H9 (cell line): ENCODE measurements around the gene SURF2. TPM values are rescaled to one million over a fixed set of nuclear protein-coding genes. Genes with fewer than 3 reads are reported as not detected.

Experiments
- DNase-seq: peaks from one replicate; pipeline ENCODE4 v3.0.0-alpha.2; 2017
- H2AFZ ChIP-seq: one replicate; pipeline ENCODE4 v1.6.1; 2013; ENCODE audit warnings: mild to moderate bottlenecking, low read length, control low read depth, moderate library complexity
- H2AK5ac ChIP-seq: 2 replicates; pipeline ENCODE4 v1.6.1; 2013; ENCODE audit warnings: low read length, control low read depth, mixed read lengths; ENCODE audit not compliant: insufficient read length
- H2BK120ac ChIP-seq: one replicate; pipeline ENCODE4 v1.6.1; 2013; ENCODE audit warnings: low read depth, mild to moderate bottlenecking, low read length, control low read depth, inconsistent platforms; ENCODE audit not compliant: poor library complexity, severe bottlenecking
- H2BK12ac ChIP-seq: 2 replicates; pipeline ENCODE4 v1.6.1; 2013; ENCODE audit warnings: low read length, control low read depth, mixed read lengths, low read depth; ENCODE audit not compliant: insufficient read length
- H2BK15ac ChIP-seq: 2 replicates; pipeline ENCODE4 v1.6.1; 2013; ENCODE audit warnings: low read depth, low read length, control low read depth
- H2BK20ac ChIP-seq: one replicate; pipeline ENCODE4 v1.6.1; 2013; ENCODE audit warnings: low read depth, mild to moderate bottlenecking, low read length, control low read depth, inconsistent platforms; ENCODE audit not compliant: poor library complexity, severe bottlenecking
- H2BK5ac ChIP-seq: 2 replicates; pipeline ENCODE4 v1.6.1; 2013; ENCODE audit warnings: low read length, control low read depth, mixed read lengths; ENCODE audit not compliant: insufficient read length
- H3K14ac ChIP-seq: 2 replicates; pipeline ENCODE4 v1.6.1; 2013; ENCODE audit warnings: low read length, control low read depth; ENCODE audit not compliant: insufficient read depth
- H3K18ac ChIP-seq: 2 replicates; pipeline ENCODE4 v1.6.1; 2013; ENCODE audit warnings: low read depth, mild to moderate bottlenecking, mixed read lengths, low read length, control low read depth; ENCODE audit not compliant: insufficient read length
- H3K23ac ChIP-seq: 2 replicates; pipeline ENCODE4 v1.6.1; 2013; ENCODE audit warnings: low read length, control low read depth, mixed read lengths, low read depth; ENCODE audit not compliant: insufficient read length
- H3K23me2 ChIP-seq: 2 replicates; pipeline ENCODE4 v1.6.1; 2013; ENCODE audit warnings: low read depth, mild to moderate bottlenecking, mixed read lengths, low read length, control low read depth; ENCODE audit not compliant: insufficient read length, poor library complexity, severe bottlenecking
- H3K27ac ChIP-seq: 2 replicates; pipeline ENCODE4 v1.5.1; 2013; ENCODE audit warnings: low read length, control low read depth, mixed read lengths, low read depth; ENCODE audit not compliant: insufficient read length
- H3K27me3 ChIP-seq: 2 replicates; pipeline ENCODE4 v1.6.1; 2013; ENCODE audit warnings: low read length, control low read depth, inconsistent platforms; ENCODE audit not compliant: insufficient read depth
- H3K4ac ChIP-seq: 2 replicates; pipeline ENCODE4 v1.6.1; 2013; ENCODE audit warnings: low read depth, mild to moderate bottlenecking, control low read depth, inconsistent platforms, low read length, moderate library complexity
- H3K4me1 ChIP-seq: 2 replicates; pipeline ENCODE4 v1.6.1; 2013; ENCODE audit warnings: low read length, control low read depth, inconsistent platforms; ENCODE audit not compliant: insufficient read depth
- H3K4me2 ChIP-seq: 2 replicates; pipeline ENCODE4 v1.6.1; 2013; ENCODE audit warnings: low read length, control low read depth, mixed read lengths; ENCODE audit not compliant: insufficient read length, insufficient read depth
- H3K56ac ChIP-seq: 2 replicates; pipeline ENCODE4 v1.6.1; 2013; ENCODE audit warnings: low read depth, mild to moderate bottlenecking, mixed read lengths, low read length, control low read depth; ENCODE audit not compliant: insufficient read length
- H3K79me1 ChIP-seq: 2 replicates; pipeline ENCODE4 v1.6.1; 2013; ENCODE audit warnings: low read depth, mild to moderate bottlenecking, moderate library complexity, low read length, control low read depth, inconsistent platforms; ENCODE audit not compliant: insufficient read depth, poor library complexity, severe bottlenecking
- H3K79me2 ChIP-seq: 2 replicates; pipeline ENCODE4 v1.6.1; 2013; ENCODE audit warnings: low read length, control low read depth, inconsistent platforms; ENCODE audit not compliant: insufficient read depth
- H3K9ac ChIP-seq: 2 replicates; pipeline ENCODE4 v1.6.1; 2013; ENCODE audit warnings: low read length, control low read depth, mixed read lengths; ENCODE audit not compliant: insufficient read length; ENCODE audit errors: extremely low read depth
- H3K9me3 ChIP-seq: one replicate; pipeline ENCODE4 v1.6.1; 2013; ENCODE audit warnings: low read depth, low read length, inconsistent platforms; ENCODE audit not compliant: control insufficient read depth
- H3T11ph ChIP-seq: one replicate; pipeline ENCODE4 v1.6.1; 2013; ENCODE audit warnings: mild to moderate bottlenecking, low read length, control low read depth, inconsistent platforms
- H4K20me1 ChIP-seq: one replicate; pipeline ENCODE4 v1.6.1; 2013; ENCODE audit not compliant: control insufficient read depth, insufficient read length, insufficient read depth
- H4K5ac ChIP-seq: 2 replicates; pipeline ENCODE4 v1.6.1; 2013; ENCODE audit warnings: low read depth, mild to moderate bottlenecking, mixed read lengths, low read length, control low read depth; ENCODE audit not compliant: insufficient read length
- H4K8ac ChIP-seq: replicated peaks from 2 replicates; pipeline ENCODE4 v1.6.1; 2013; ENCODE audit warnings: low read length, control low read depth, mixed read lengths, low read depth; ENCODE audit not compliant: insufficient read length
- H4K91ac ChIP-seq: 2 replicates; pipeline ENCODE4 v1.6.1; 2013; ENCODE audit warnings: low read depth, mild to moderate bottlenecking, moderate library complexity, mixed read lengths, low read length, control low read depth; ENCODE audit not compliant: insufficient read length
- H3K27ac Mint-ChIP-seq, 3 experiments: 2 replicates in 2 of 3; 3 replicates in 1 of 3; pipeline ENCODE4 v1.8.0; 2020 to 2021; ENCODE audit warnings: mixed read lengths in 3 of 3, mild to moderate bottlenecking in 1 of 3, moderate library complexity in 1 of 3
- H3K27me3 Mint-ChIP-seq: 2 replicates; pipeline ENCODE4 v1.8.0; 2021; ENCODE audit warnings: low read depth, mild to moderate bottlenecking, moderate library complexity, mixed read lengths
- H3K36me3 Mint-ChIP-seq, 3 experiments: 2 replicates in 2 of 3; 3 replicates in 1 of 3; pipeline ENCODE4 v1.8.0; 2020 to 2021; ENCODE audit warnings: low read depth in 3 of 3, mixed read lengths in 3 of 3; ENCODE audit not compliant: insufficient read depth in 1 of 3
- H3K4me1 Mint-ChIP-seq, 2 experiments: 2 replicates each; pipeline ENCODE4 v1.8.0; 2020; ENCODE audit warnings: mixed read lengths in 2 of 2
- H3K4me3 Mint-ChIP-seq, 2 experiments: 2 replicates in 1 of 2; 3 replicates in 1 of 2; pipeline ENCODE4 v1.8.0; 2020 to 2021; ENCODE audit warnings: mild to moderate bottlenecking in 2 of 2, mixed read lengths in 2 of 2, moderate library complexity in 1 of 2
- H3K9me3 Mint-ChIP-seq, 2 experiments: 2 replicates in 1 of 2; 3 replicates in 1 of 2; pipeline ENCODE4 v1.8.0; 2020; ENCODE audit warnings: mild to moderate bottlenecking in 2 of 2, mixed read lengths in 2 of 2, moderate library complexity in 1 of 2
- WGBS: extraction: QIAGEN DNeasy Blood & Tissue Kit; methylation state at CpG from one replicate; pipeline ENCODE4 v1.1.7; 2013; ENCODE audit warnings: missing lambda C conversion rate, low lambda C conversion rate, mixed read lengths; ENCODE audit not compliant: insufficient read length; ENCODE audit errors: extremely low coverage; 5-methylcytosine and 5-hydroxymethylcytosine counted together
- total RNA-seq: library from RNA; stranded (reverse); gene quantifications from 2 replicates; pipeline ENCODE4 v1.2.1, GENCODE V29; 2021
- TF ChIP-seq, protein P1 (sequence below): fragments of 200-600 bp; sonication (generic); conservative IDR thresholded peaks from 3 replicates; pipeline ENCODE4 v1.8.0; 2021; ENCODE audit warnings: antibody characterized with exemption, mild to moderate bottlenecking

SURF2 gene
- total RNA-seq, 1 experiment from 2014 or later: 44.4 TPM

DNA sequence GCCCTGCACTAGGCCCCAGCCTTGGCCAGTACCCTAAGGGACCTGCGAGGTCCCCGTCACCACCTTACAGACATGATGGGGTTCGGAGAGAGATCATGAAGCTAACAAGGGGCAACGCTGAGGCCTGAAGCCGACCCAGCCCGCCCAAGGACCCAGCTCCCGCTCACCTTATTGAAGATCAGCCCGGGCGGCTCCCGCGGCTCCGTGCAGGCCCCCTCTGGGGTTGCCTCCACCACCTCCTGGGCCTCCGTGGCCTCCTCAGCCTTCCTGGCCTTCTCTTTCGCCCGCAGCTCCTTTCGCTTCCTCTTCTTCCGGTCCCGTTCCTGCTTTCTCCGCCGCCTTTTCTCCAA lies 24.0 kb upstream of the SURF2 start:
- H3K4me3 Mint-ChIP-seq: no peak overlapping the region
- peaks cover 10 to 16% of the 10 kb centered on the region in 2 experiments for H3K9me3 Mint-ChIP-seq
- H3K27ac ChIP-seq: no peak overlapping the region

More for the DNA sequence above, 24.0 kb upstream of the SURF2 start:
- H2BK15ac ChIP-seq: no peak overlapping the region
- DNase-seq: peak; percentile 18
- no CpG with 5 or more reads among the region's 20 CpGs for WGBS
- no peak overlapping the region for H2BK5ac ChIP-seq
- no peak overlapping the region for H3K4me2 ChIP-seq
- H3K36me3 Mint-ChIP-seq: peaks cover 34 to 59% (median 57%) of the 10 kb centered on the region in 3 experiments
- no peak overlapping the region for H2BK12ac ChIP-seq
- peaks cover under 1% of the 10 kb centered on the region for H3K27me3 Mint-ChIP-seq
- 0 out of 7 replicates have a peak overlapping the region, but pooled peaks of 1 of the 3 experiments have one; percentile 39 for H3K27ac Mint-ChIP-seq
- no peak overlapping the region for H3T11ph ChIP-seq
- H3K4ac ChIP-seq: no peak overlapping the region
- no peak overlapping the region for H2BK20ac ChIP-seq
- TF ChIP-seq, protein P1, sequence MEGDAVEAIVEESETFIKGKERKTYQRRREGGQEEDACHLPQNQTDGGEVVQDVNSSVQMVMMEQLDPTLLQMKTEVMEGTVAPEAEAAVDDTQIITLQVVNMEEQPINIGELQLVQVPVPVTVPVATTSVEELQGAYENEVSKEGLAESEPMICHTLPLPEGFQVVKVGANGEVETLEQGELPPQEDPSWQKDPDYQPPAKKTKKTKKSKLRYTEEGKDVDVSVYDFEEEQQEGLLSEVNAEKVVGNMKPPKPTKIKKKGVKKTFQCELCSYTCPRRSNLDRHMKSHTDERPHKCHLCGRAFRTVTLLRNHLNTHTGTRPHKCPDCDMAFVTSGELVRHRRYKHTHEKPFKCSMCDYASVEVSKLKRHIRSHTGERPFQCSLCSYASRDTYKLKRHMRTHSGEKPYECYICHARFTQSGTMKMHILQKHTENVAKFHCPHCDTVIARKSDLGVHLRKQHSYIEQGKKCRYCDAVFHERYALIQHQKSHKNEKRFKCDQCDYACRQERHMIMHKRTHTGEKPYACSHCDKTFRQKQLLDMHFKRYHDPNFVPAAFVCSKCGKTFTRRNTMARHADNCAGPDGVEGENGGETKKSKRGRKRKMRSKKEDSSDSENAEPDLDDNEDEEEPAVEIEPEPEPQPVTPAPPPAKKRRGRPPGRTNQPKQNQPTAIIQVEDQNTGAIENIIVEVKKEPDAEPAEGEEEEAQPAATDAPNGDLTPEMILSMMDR: no peak
- H3K9me3 ChIP-seq: no peaks in the 10 kb centered on the region
- peaks cover 18 to 22% of the 10 kb centered on the region in 2 experiments for H3K4me1 Mint-ChIP-seq
- no peak overlapping the region for H3K56ac ChIP-seq
- no peaks in the 10 kb centered on the region for H3K27me3 ChIP-seq
- no peak overlapping the region for H4K5ac ChIP-seq
- no peak overlapping the region for H4K8ac ChIP-seq
- no peak overlapping the region for H3K14ac ChIP-seq
- H4K91ac ChIP-seq: no peak overlapping the region
- H3K79me1 ChIP-seq: no peaks in the 10 kb centered on the region
- H2BK120ac ChIP-seq: no peak overlapping the region
- H2AK5ac ChIP-seq: no peak overlapping the region
- H3K9ac ChIP-seq: no peak overlapping the region
- H3K18ac ChIP-seq: no peak overlapping the region
- peaks cover 3% of the 10 kb centered on the region; the same call in 1 of the 2 replicates for H3K79me2 ChIP-seq
- peaks cover 3% of the 10 kb centered on the region for H3K23me2 ChIP-seq
- H3K4me1 ChIP-seq: no peaks in the 10 kb centered on the region
- H4K20me1 ChIP-seq: no peaks in the 10 kb centered on the region
- H3K23ac ChIP-seq: no peak overlapping the region
- no peak overlapping the region for H2AFZ ChIP-seq
